HG02759 (cell line): Measurements from ENCODE around the gene NIPBL.
"Not testable (repeated sequence)": the region's sequence is repeated elsewhere in the genome, so short reads cannot be mapped to it uniquely, and the experiment has no call there.

Experiments
- ATAC-seq: cut with Tn5 transposase; IDR thresholded peaks from one replicate; pipeline ENCODE4 v1.9.1; 2021; ENCODE audit warnings: mild to moderate bottlenecking, moderate library complexity; ENCODE audit not compliant: unreplicated experiment

The NIPBL gene

GRCh38 chr5:36876299-36876964, at the start of gene NIPBL:
NIPBL (plus strand) TSS chr5:36876769; CDS start chr5:36953697, 76,928 bp downstream.
- peak; percentile 71 for ATAC-seq

GRCh38 chr5:36832274-36832673, 44.3 kb upstream of the NIPBL start:
- ATAC-seq, result no peak

GRCh38 chr5:36836831-36837230, 39.7 kb upstream of the NIPBL start:
- ATAC-seq, result no peak

- no peak for ATAC-seq
Measured at GRCh38 chr5:36839489-36840476, 36.8 kb upstream of the NIPBL start.

GRCh38 chr5:36841677-36842076, 34.9 kb upstream of the NIPBL start:
- no peak for ATAC-seq

GRCh38 chr5:36842087-36842486, 34.5 kb upstream of the NIPBL start:
- ATAC-seq, result no peak

- no peak for ATAC-seq
Measured at GRCh38 chr5:36844305-36844704, 32.3 kb upstream of the NIPBL start.

GRCh38 chr5:36848545-36848944, 28.0 kb upstream of the NIPBL start:
- not testable (repeated sequence) for ATAC-seq

GRCh38 chr5:36852903-36853302, 23.7 kb upstream of the NIPBL start:
- not testable (repeated sequence) for ATAC-seq

GRCh38 chr5:36854402-36855140, 22.0 kb upstream of the NIPBL start:
- no peak for ATAC-seq

GRCh38 chr5:36855141-36855495, 21.5 kb upstream of the NIPBL start:
- no peak for ATAC-seq

GRCh38 chr5:36861871-36862270, 14.7 kb upstream of the NIPBL start:
- no peak for ATAC-seq

- peak; percentile 80 for ATAC-seq
Measured at GRCh38 chr5:36870399-36871040, 6.0 kb upstream of the NIPBL start.

GRCh38 chr5:36874465-36874864, 2.1 kb upstream of the NIPBL start:
- no peak for ATAC-seq

- no peak for ATAC-seq
Measured at GRCh38 chr5:36875051-36875789, 1.3 kb upstream of the NIPBL start.

GRCh38 chr5:36875790-36876298, 725 bp upstream of the NIPBL start:
- ATAC-seq, result peak; percentile 67

GRCh38 chr5:36876965-36877666, 547 bp downstream of the NIPBL start:
- peak; percentile 22 for ATAC-seq

- ATAC-seq, result no peak
Measured at GRCh38 chr5:36877667-36878391, 1.3 kb downstream of the NIPBL start.
